ENCODE data around the gene ITFG1.

DNA sequence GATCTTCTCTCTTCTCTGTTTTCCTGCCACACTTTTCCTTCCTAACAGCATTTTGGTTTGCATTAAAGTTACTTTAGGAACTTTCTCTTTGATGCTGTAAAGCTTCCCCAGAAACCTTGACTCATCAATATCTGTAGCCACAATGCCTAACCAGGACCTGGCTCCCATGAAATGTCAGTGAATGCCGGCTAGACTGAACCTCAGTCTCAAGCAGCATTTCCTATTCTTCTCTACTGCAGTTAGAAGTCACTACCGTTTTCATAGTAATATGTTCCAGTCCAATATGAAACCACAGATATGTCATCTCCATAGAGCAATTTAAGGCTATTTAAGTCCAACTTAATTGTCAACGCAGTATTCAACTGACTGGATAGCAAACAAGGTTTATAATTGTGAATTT, 28.9 kb downstream of the ITFG1 start:
- TF ChIP-seq POLR2AphosphoS5 (IDR thresholded peaks at IDR 0.05) = no peak
- TF ChIP-seq, protein P1, sequence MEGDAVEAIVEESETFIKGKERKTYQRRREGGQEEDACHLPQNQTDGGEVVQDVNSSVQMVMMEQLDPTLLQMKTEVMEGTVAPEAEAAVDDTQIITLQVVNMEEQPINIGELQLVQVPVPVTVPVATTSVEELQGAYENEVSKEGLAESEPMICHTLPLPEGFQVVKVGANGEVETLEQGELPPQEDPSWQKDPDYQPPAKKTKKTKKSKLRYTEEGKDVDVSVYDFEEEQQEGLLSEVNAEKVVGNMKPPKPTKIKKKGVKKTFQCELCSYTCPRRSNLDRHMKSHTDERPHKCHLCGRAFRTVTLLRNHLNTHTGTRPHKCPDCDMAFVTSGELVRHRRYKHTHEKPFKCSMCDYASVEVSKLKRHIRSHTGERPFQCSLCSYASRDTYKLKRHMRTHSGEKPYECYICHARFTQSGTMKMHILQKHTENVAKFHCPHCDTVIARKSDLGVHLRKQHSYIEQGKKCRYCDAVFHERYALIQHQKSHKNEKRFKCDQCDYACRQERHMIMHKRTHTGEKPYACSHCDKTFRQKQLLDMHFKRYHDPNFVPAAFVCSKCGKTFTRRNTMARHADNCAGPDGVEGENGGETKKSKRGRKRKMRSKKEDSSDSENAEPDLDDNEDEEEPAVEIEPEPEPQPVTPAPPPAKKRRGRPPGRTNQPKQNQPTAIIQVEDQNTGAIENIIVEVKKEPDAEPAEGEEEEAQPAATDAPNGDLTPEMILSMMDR (IDR thresholded peaks at IDR 0.05) = no peak

All from gastroesophageal sphincter (tissue), 3 donors.